Neural cell (in vitro differentiated cells): ENCODE results near the gene NELL2. TPM values are rescaled to one million over a fixed set of nuclear protein-coding genes. Genes with fewer than 3 reads are reported as not detected.

Experiments
- H2AFZ ChIP-seq: fragments of 200-600, 300-800 bp; sonication (generic), shearing (Covaris generic); 2 replicates; pipeline ENCODE4 v1.6.0; 2014; ENCODE audit warnings: low read depth, mild to moderate bottlenecking, antibody characterized with exemption, low read length, moderate library complexity
- H3F3A ChIP-seq: fragments of 200-600 bp; shearing (Covaris generic); 2 replicates; pipeline ENCODE4 v1.6.1; 2016; ENCODE audit warnings: mild to moderate bottlenecking, moderate library complexity, mixed read lengths, antibody characterized with exemption, low read length; ENCODE audit not compliant: insufficient read depth, poor library complexity, severe bottlenecking
- H3K27ac ChIP-seq: fragments of 200-600, 300-800 bp; sonication (generic), shearing (Covaris generic); 2 replicates; pipeline ENCODE4 v1.5.1; 2014; ENCODE audit warnings: mild to moderate bottlenecking, low read length, moderate library complexity
- H3K27me3 ChIP-seq: fragments of 300-800, 200-600 bp; sonication (generic), shearing (Covaris generic); 2 replicates; pipeline ENCODE4 v1.6.0; 2014; ENCODE audit warnings: mild to moderate bottlenecking, low read depth, low read length, moderate library complexity; ENCODE audit not compliant: insufficient read depth
- H3K36me3 ChIP-seq: fragments of 300-800, 200-600 bp; sonication (generic), shearing (Covaris generic); 2 replicates; pipeline ENCODE4 v1.5.1; 2014; ENCODE audit warnings: mild to moderate bottlenecking, antibody characterized with exemption, low read length, moderate library complexity; ENCODE audit not compliant: insufficient read depth
- H3K4me2 ChIP-seq: fragments of 300-800, 200-600 bp; sonication (generic), shearing (Covaris generic); 2 replicates; pipeline ENCODE4 v1.6.0; 2014; ENCODE audit warnings: mild to moderate bottlenecking, low read length
- H3K4me3 ChIP-seq: fragments of 300-800, 200-600 bp; sonication (generic), shearing (Covaris generic); 2 replicates; pipeline ENCODE4 v1.5.1; 2014; ENCODE audit warnings: mild to moderate bottlenecking, low read length, moderate library complexity
- H3K79me2 ChIP-seq: fragments of 200-600 bp; shearing (Covaris generic); replicated peaks from 2 replicates; pipeline ENCODE4 v1.6.0; 2014; ENCODE audit warnings: mild to moderate bottlenecking, low read length, moderate library complexity; ENCODE audit not compliant: insufficient read depth
- H3K9ac ChIP-seq: fragments of 300-800, 200-600 bp; sonication (generic), shearing (Covaris generic); 2 replicates; pipeline ENCODE4 v1.6.1; 2016; ENCODE audit warnings: mild to moderate bottlenecking, low read length, mixed read lengths
- H3K9me2 ChIP-seq: fragments of 200-600 bp; shearing (Covaris generic); 2 replicates; pipeline ENCODE4 v1.6.1; 2016; ENCODE audit warnings: mild to moderate bottlenecking, low read length, mixed read lengths; ENCODE audit not compliant: insufficient read depth
- H3K9me3 ChIP-seq: fragments of 200-600, 300-800 bp; sonication (generic), shearing (Covaris generic); 2 replicates; pipeline ENCODE4 v1.6.1; 2016; ENCODE audit warnings: mild to moderate bottlenecking, mixed run types, low read length, moderate library complexity, mixed read lengths
- H4K20me1 ChIP-seq: fragments of 200-600 bp; shearing (Covaris generic); 2 replicates; pipeline ENCODE4 v1.6.1; 2016; ENCODE audit warnings: mild to moderate bottlenecking, mixed run types; ENCODE audit not compliant: insufficient read depth
- EP300 ChIP-seq: fragments of 450-650 bp; conservative IDR thresholded peaks from 2 replicates; pipeline ENCODE4 v1.6.1; 2014; ENCODE audit warnings: antibody characterized with exemption, mild to moderate bottlenecking, moderate library complexity; ENCODE audit not compliant: poor library complexity, severe bottlenecking
- EZH2 ChIP-seq: fragments of 200-600, 300-800 bp; shearing (Covaris generic), sonication (generic); IDR thresholded peaks from 2 replicates; pipeline ENCODE4 v1.6.1; 2014; ENCODE audit warnings: antibody characterized with exemption, low read length, borderline replicate concordance, mild to moderate bottlenecking; ENCODE audit not compliant: insufficient read depth, poor library complexity, severe bottlenecking
- MXI1 ChIP-seq: fragments of 450-650 bp; conservative IDR thresholded peaks from 2 replicates; pipeline ENCODE4 v1.6.1; 2014; ENCODE audit warnings: antibody characterized with exemption, mild to moderate bottlenecking; ENCODE audit not compliant: poor library complexity, severe bottlenecking
- POLR2AphosphoS5 ChIP-seq: IDR thresholded peaks from 2 replicates; pipeline ENCODE4 v1.6.1; 2012
- RAD21 ChIP-seq: fragments of 450-650 bp; conservative IDR thresholded peaks from 2 replicates; pipeline ENCODE4 v1.6.1; 2014; ENCODE audit warnings: antibody characterized with exemption, mild to moderate bottlenecking, moderate library complexity
- SMC3 ChIP-seq: fragments of 450-650 bp; conservative IDR thresholded peaks from 2 replicates; pipeline ENCODE4 v1.6.1; 2014; ENCODE audit warnings: antibody characterized with exemption, mild to moderate bottlenecking, moderate library complexity; ENCODE audit not compliant: poor library complexity
- TAF1 ChIP-seq: IDR thresholded peaks from 2 replicates; pipeline ENCODE4 v1.6.1; 2012; ENCODE audit warnings: low read depth
- polyA plus RNA-seq: library from polyadenylated mRNA; depleted of rRNA; stranded (reverse); fragments of >200 nt; gene quantifications from 2 replicates; pipeline ENCODE4 v1.2.3, GENCODE V29; 2014
- TF ChIP-seq, protein P1 (sequence below): fragments of 450-650 bp; IDR thresholded peaks from 2 replicates; pipeline ENCODE4 v1.5.1; 2014; ENCODE audit warnings: antibody characterized with exemption, mild to moderate bottlenecking, moderate library complexity; ENCODE audit not compliant: poor library complexity, severe bottlenecking
- TF ChIP-seq, protein P2 (sequence below): IDR thresholded peaks from 2 replicates; pipeline ENCODE4 v1.6.1; 2012; ENCODE audit warnings: borderline replicate concordance

Gene NELL2
- polyA plus RNA-seq, 1 donor from 2014 or later = 41.8 TPM

DNA sequence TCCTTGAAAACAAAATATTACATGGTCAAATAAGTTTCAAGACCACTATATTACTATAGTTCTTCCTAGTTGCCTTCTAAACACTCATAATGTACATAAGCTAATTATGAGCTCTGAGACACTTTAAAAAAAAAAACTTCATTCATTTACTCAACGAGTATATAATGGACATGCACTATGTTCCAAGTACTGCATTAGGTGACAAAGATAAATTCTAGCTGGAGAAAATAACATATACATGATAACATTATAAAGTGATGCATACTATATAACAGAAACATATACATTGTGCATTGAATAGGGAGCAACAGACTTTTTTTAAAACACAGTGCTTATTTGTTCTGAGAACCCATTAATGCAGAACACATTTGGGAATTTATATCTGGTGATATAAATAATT is 202.3 kb downstream of the NELL2 start:
- Histone ChIP-seq H2AFZ (no peak overlapping the region), H3K4me2 (no peak overlapping the region), H3K36me3 (no peaks in the 10 kb centered on the region), H3K9me3 (peaks cover 7% of the 10 kb centered on the region), H3K4me3 (no peak overlapping the region), H3K27me3 (no peaks in the 10 kb centered on the region), H4K20me1 (no peaks in the 10 kb centered on the region), H3F3A (no peaks in the 10 kb centered on the region), H3K9ac (no peak overlapping the region), H3K79me2 (no peaks in the 10 kb centered on the region), H3K9me2 (no peaks in the 10 kb centered on the region), H3K27ac (no peak overlapping the region)
- no peak for TF ChIP-seq POLR2AphosphoS5
- TF ChIP-seq EZH2 = no peak
- TF ChIP-seq EP300 = no peak
- TF ChIP-seq MXI1 = no peak
- TF ChIP-seq TAF1 = no peak
- TF ChIP-seq RAD21 = no peak
- TF ChIP-seq, protein P1, sequence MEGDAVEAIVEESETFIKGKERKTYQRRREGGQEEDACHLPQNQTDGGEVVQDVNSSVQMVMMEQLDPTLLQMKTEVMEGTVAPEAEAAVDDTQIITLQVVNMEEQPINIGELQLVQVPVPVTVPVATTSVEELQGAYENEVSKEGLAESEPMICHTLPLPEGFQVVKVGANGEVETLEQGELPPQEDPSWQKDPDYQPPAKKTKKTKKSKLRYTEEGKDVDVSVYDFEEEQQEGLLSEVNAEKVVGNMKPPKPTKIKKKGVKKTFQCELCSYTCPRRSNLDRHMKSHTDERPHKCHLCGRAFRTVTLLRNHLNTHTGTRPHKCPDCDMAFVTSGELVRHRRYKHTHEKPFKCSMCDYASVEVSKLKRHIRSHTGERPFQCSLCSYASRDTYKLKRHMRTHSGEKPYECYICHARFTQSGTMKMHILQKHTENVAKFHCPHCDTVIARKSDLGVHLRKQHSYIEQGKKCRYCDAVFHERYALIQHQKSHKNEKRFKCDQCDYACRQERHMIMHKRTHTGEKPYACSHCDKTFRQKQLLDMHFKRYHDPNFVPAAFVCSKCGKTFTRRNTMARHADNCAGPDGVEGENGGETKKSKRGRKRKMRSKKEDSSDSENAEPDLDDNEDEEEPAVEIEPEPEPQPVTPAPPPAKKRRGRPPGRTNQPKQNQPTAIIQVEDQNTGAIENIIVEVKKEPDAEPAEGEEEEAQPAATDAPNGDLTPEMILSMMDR = no peak
- TF ChIP-seq, protein P2, sequence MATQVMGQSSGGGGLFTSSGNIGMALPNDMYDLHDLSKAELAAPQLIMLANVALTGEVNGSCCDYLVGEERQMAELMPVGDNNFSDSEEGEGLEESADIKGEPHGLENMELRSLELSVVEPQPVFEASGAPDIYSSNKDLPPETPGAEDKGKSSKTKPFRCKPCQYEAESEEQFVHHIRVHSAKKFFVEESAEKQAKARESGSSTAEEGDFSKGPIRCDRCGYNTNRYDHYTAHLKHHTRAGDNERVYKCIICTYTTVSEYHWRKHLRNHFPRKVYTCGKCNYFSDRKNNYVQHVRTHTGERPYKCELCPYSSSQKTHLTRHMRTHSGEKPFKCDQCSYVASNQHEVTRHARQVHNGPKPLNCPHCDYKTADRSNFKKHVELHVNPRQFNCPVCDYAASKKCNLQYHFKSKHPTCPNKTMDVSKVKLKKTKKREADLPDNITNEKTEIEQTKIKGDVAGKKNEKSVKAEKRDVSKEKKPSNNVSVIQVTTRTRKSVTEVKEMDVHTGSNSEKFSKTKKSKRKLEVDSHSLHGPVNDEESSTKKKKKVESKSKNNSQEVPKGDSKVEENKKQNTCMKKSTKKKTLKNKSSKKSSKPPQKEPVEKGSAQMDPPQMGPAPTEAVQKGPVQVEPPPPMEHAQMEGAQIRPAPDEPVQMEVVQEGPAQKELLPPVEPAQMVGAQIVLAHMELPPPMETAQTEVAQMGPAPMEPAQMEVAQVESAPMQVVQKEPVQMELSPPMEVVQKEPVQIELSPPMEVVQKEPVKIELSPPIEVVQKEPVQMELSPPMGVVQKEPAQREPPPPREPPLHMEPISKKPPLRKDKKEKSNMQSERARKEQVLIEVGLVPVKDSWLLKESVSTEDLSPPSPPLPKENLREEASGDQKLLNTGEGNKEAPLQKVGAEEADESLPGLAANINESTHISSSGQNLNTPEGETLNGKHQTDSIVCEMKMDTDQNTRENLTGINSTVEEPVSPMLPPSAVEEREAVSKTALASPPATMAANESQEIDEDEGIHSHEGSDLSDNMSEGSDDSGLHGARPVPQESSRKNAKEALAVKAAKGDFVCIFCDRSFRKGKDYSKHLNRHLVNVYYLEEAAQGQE = no peak
- no peak for TF ChIP-seq SMC3

DNA sequence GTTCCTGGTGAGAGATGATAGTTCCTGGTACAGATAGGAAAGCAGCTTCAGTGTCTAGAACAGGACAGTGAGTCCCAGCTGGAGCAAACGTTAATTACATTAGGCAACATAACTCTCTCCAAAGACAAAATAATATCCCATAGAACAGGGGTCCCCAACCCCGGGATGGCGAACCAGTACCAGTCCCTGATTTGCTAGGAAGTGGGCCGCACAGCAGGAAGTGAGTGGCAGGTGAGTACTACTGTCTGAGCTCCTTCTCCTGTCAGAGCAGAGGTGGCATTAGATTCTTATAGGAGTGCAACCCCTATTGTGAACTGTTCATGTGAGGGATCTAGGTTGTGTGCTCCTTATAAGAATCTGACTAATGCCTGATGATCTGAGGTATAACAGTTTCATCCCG is 204.1 kb downstream of the NELL2 start:
- Histone ChIP-seq H3K4me2 (no peak overlapping the region), H3K27me3 (no peaks in the 10 kb centered on the region), H3K36me3 (no peaks in the 10 kb centered on the region), H3K9me2 (no peaks in the 10 kb centered on the region), H3K9me3 (peaks cover 5% of the 10 kb centered on the region), H3F3A (no peaks in the 10 kb centered on the region), H3K4me3 (no peak overlapping the region), H4K20me1 (no peaks in the 10 kb centered on the region), H2AFZ (no peak overlapping the region), H3K79me2 (no peaks in the 10 kb centered on the region), H3K9ac (no peak overlapping the region), H3K27ac (no peak overlapping the region)
- TF ChIP-seq, protein P2 = no peak
- no peak for TF ChIP-seq EZH2
- TF ChIP-seq EP300 = no peak
- TF ChIP-seq, protein P1 = no peak
- TF ChIP-seq SMC3 = no peak
- TF ChIP-seq TAF1 = no peak
- no peak for TF ChIP-seq MXI1
